Stomach (tissue), 4 donors: ENCODE measurements around the gene WDR62.

Experiments
- CTCF ChIP-seq, 7 experiments: fragments of 450-650 bp in 4 of 7; fragments of 200-600 bp in 3 of 7; sonication (generic) in 3 of 7; IDR thresholded peaks; one replicate each; pipeline ENCODE4 v1.5.1; 2016 to 2019; ENCODE audit warnings: antibody characterized with exemption in 7 of 7, control low read depth in 2 of 7, mild to moderate bottlenecking in 1 of 7
- POLR2A ChIP-seq, 4 donors: fragments of 450-650 bp; IDR thresholded peaks; one replicate each; pipeline ENCODE4 v1.6.1; 2016; ENCODE audit warnings: antibody characterized with exemption in 4 of 4, control low read depth in 2 of 4, mild to moderate bottlenecking in 1 of 4, moderate library complexity in 1 of 4

- TF ChIP-seq CTCF (IDR thresholded peaks at IDR 0.05) (no peak), POLR2A (IDR thresholded peaks at IDR 0.05) (no peak)
Observed at GRCh38 chr19:36152352-36153091, 97.8 kb downstream of the WDR62 start, which contains the start of gene COX7A1.
